ENCODE data around the gene FAHD1.

FAHD1 gene

DNA sequence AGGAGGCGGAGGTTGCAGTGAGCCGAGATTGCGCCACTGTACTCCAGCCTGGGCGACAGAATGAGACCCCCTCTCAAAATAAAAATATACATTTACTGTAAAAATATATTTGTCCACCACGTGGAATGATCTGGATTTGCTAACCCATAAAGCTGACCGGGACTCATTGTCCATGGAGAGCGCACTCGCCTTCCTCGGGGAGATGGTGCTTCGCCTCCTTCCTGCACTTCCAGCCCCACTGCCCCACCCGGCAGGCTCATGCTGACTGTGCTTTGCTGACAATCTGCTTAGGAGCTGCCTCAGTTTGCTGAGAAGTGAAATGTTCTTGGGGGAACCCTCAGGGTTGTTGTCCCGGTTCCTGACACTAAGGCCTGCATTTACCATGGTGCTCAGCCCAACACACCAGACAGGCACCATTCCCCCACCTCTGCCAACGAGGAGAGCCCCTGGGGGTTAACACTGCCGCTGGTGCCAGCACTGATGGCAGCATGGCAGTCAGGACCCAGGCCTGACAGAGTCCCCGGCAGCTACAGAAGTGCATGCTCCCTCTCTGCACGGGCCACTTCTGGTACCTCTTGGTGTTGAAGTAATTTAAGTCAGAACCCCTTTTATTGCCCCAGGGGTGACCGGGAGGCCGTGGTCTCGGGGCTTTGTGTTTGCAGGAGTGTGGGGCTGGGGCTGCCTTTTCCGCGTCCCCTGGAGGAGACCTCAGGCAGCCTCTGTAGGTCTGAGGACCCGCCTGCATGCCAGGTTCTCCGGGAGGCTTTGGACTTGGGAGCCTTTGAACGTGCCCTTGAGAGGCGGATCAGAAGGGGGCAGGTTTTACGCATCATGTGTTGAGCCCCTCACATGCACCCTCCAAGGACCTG is 41.8 kb upstream of the FAHD1 start:
- TF ChIP-seq GATA1 (IDR thresholded peaks at IDR 0.05; ENCODE audit: low read depth, low read length), result no peak
- DNase-seq, result no peak

GRCh38 chr16:1785846-1786170 is 41.2 kb upstream of the FAHD1 start:
- TF ChIP-seq POLR2A (IDR thresholded peaks at IDR 0.05; ENCODE audit: low read length) (no peak), GATA1 (IDR thresholded peaks at IDR 0.05; ENCODE audit: low read depth, low read length) (no peak)
- no peak for DNase-seq

DNA sequence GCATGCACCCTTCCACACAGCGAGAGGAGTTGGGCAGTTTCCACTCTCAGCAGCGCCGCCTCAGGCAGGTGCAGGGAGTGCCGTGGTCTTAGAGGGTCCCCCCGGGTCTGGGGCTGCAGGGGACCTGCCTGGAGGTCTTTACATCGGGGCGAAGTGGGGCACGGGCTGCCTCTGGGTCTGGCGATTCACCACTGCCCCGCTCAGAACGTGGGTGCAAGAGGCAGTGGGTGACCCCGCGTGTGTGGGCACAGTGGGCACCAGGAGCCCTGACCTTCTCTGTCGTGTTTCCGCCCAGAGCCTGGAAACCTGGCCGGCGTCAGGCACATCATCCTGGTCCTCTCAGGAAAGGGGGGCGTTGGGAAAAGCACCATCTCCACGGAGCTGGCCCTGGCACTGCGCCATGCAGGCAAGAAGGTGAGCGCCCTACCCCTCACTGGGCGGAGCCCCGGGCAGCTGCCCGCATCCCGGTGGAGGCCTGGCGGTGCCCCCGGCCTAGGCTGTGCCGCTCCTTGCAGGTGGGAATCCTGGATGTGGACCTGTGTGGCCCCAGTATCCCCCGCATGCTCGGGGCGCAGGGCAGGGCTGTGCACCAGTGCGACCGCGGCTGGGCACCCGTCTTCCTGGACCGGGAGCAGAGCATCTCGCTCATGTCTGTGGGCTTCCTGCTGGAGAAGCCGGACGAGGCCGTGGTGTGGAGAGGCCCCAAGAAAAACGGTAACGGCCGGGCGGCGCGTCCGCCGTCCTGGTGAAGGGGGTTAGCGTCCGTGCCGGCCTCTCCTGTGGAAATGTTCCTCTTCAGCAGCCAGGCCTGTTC is 40.6 kb upstream of the FAHD1 start:
- DNase-seq, result no peak

DNA sequence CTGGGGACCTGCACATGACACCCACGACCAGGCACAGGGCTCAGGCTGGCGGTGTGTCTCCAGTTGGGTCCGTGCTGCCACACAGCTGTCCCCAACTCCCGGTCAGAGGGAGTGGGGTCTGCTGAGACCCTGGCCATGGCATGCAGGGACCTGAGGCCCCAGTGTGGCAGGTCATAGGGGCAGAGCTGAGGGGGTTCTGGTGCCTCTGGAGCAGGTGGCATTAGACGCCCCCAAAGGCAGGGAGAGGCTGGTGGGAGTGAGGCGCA is 40.0 kb upstream of the FAHD1 start:
- TF ChIP-seq POLR2A (IDR thresholded peaks at IDR 0.05; ENCODE audit: low read length), result no peak
- TF ChIP-seq GATA1 (IDR thresholded peaks at IDR 0.05; ENCODE audit: low read depth, low read length), result no peak
- no peak for DNase-seq

More for the DNA sequence above, 40.6 kb upstream of the FAHD1 start:
- TF ChIP-seq GATA1 (IDR thresholded peaks at IDR 0.05; ENCODE audit: low read depth, low read length), result no peak
- TF ChIP-seq POLR2A (IDR thresholded peaks at IDR 0.05; ENCODE audit: low read length), result no peak

DNA sequence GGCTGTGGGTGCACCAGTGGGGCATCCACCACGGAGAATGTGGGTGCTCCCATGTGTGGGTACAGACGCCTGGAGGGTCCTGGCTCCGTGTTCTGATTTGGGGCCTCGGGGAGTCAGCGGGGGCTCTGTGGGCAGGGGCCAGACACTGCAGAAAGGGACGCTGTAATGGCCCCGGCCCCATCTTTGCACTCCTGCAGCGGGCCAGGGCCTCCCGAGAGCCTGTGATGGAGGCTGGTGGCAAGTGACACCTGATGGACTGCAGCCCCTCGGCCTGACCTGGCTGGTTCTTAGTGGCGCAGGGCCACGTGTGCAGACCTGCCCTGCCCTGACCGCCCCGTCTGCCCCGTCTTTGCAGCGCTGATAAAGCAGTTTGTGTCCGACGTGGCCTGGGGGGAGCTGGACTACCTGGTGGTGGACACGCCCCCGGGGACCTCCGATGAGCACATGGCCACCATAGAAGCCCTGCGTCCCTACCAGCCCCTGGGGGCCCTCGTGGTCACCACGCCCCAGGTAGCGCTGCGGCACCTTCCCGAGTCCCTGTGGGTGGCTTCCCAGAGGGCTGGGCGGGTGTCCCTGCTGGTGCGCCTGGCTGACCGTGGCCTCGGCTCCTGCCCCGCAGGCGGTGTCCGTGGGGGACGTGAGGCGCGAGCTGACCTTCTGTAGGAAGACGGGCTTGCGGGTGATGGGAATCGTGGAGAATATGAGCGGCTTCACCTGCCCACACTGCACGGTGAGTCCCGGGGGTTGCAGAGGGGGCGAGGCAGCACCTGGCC is 39.5 kb upstream of the FAHD1 start:
- DNase-seq, result no peak
- TF ChIP-seq GATA1 (IDR thresholded peaks at IDR 0.05; ENCODE audit: low read depth, low read length), result no peak
- TF ChIP-seq POLR2A (IDR thresholded peaks at IDR 0.05; ENCODE audit: low read length), result no peak

- no peak for TF ChIP-seq GATA1 (IDR thresholded peaks at IDR 0.05; ENCODE audit: low read depth, low read length)
- no peak for TF ChIP-seq POLR2A (IDR thresholded peaks at IDR 0.05; ENCODE audit: low read length)
- DNase-seq, result no peak
These were observed 38.8 kb upstream of the FAHD1 start for GRCh38 chr16:1788095-1788707.

DNA sequence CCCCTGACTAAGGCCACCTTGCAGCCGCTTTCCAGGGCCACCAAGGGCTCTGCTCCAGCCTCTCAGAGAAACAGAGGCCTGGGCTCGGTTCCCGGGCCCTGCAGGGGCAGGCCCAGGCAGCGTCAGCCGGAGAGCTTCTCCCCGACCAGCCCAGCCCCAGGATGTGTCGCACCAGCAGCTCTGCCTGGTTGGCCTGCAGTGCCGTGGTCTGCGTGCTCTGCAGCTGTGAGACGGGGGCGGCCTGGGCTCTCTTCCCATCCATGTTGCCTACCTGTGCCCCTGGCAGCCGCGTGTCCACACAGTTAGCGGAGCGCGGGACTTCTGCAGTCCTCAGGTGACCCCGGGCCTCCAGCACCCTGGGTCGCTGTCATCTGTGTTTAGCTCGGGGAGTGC is 38.3 kb upstream of the FAHD1 start:
- TF ChIP-seq GATA1 (IDR thresholded peaks at IDR 0.05; ENCODE audit: low read depth, low read length) (no peak), POLR2A (IDR thresholded peaks at IDR 0.05; ENCODE audit: low read length) (no peak)
- DNase-seq, result no peak

- no peak for DNase-seq
- no peak for TF ChIP-seq GATA1 (IDR thresholded peaks at IDR 0.05; ENCODE audit: low read depth, low read length)
- TF ChIP-seq POLR2A (IDR thresholded peaks at IDR 0.05; ENCODE audit: low read length), result no peak
These were observed 37.4 kb upstream of the FAHD1 start for GRCh38 chr16:1789643-1790045.

DNA sequence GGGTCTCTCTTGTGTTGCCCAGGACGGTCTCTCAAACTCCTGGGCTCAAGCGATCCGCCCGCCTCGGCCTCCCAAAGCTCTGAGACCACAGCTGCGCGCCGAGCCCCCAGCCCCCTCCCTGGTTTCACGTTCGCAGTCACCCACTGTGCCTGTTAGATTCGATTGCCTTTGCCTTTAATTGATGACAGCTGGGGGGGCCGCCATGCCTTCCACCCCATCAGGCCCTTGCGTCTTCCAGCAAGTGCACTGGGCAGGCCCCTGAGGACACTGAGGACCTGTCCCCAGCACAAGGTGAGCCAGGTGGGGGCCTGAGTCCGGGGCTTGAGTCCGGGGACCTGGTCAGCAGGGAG is 36.8 kb upstream of the FAHD1 start:
- no peak for TF ChIP-seq POLR2A (IDR thresholded peaks at IDR 0.05; ENCODE audit: low read length)
- TF ChIP-seq GATA1 (IDR thresholded peaks at IDR 0.05; ENCODE audit: low read depth, low read length), result no peak
- no peak for DNase-seq

DNA sequence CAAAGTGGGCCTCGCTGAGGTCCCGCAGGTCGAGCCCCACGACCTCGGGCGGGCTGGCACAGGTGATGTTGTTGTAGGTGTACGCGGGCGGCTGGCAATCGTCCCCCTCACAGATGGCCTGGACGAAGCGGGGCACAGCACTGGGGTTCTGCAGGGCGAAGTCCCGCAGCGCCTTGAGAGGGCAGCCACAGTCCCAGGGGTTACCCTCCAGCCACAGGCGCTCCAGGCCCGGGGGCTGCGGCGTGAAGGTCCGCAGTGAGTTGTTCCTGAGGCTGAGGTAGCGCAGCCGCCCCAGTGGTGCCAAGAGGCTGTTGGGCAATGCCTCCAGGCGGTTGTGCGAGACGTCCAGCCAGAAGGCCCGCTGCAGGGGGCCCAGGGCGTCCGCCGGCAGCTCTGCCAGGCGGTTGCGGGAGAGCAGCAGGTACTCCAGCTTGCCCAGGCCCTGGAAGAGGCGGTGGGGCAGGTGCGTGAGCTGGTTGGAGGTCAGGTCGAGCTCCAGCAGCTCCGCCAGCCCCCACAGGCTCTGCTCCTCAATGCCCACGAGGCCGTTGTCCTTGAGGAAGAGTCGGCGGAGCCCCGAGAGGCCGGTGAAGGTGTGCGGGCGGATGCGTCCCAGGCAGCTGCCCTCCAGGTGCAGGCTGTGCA is 36.3 kb upstream of the FAHD1 start:
- no peak for DNase-seq
- no peak for TF ChIP-seq GATA1 (IDR thresholded peaks at IDR 0.05; ENCODE audit: low read depth, low read length)
- TF ChIP-seq POLR2A (IDR thresholded peaks at IDR 0.05; ENCODE audit: low read length), result no peak

DNA sequence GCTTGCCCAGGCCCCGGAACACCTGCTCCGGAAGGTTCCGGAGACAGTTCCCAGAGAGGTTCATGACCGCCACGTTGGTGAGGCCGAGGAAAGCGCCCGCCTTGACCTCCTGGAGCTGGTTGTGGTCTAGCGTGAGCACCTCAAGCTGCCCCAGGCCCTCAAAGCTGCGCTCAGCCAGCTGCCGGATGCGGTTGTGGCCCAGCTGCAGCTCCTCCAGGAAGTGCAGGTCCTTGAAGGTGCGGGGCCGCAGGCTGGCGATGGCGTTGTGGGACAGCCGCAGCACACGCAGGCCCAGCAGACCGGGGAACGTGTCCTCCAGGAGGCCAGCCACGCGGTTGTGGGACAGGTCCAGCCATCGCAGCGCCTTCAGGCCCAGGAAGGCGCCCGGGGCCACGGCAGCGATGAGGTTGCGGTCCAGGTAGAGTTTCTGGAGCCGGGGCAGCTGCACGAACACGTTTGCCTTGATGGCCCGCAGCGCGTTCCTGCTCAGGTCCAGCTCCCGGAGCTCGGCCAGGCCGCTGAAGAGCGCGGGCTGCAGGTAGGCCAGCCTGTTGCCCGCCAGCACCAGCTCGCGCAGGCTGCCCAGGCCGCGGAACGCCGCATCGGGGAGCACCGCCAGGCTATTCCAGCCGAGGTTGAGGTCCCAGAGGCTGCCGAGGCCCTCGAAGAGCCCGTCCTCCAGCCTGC is 35.6 kb upstream of the FAHD1 start:
- TF ChIP-seq GATA1 (IDR thresholded peaks at IDR 0.05; ENCODE audit: low read depth, low read length), result no peak
- TF ChIP-seq POLR2A (IDR thresholded peaks at IDR 0.05; ENCODE audit: low read length), result no peak
- no peak for DNase-seq

DNA sequence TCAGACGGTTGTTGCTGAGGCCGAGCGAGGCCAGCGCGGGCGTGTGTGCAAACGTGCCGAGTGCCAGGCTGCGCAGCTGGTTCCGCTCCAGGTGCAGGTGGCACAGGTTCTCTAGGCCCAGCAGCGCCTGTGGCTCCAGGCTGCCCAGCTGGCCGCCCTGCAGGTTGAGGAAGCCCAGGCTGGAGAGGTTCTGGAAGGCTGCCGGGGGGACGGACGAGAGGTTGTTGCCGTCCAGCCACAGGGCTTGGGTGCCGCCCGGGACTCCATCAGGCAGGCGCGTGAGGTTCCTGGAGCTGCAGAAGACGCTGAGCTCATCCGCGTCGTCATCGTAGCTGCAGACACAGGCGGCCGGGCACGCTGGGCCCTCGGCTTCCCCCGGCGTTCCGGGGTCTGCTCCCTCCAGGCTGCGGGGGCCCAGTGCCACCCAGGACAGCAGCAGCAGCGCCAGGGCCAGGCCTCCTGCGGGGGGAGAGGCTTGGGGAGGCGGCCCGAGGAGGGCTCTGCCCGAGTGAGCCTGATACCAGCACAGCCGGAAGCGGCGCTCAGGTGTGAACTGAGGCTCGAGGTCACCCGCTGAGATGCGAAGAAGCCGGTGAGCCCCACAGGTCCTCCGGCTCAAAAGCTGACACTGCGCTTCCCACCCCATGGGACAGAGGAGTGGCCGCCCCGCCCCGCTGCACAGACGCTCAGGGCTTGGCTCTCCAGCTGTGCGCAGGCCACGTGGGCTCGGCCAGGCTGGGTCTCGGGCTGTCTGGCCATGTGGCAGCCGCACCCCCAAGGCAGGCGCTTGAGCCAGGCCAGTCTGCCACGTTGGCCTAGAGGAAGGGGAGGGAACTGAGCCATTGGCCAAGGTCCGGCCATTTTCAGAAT is 34.8 kb upstream of the FAHD1 start:
- no peak for DNase-seq
- TF ChIP-seq POLR2A (IDR thresholded peaks at IDR 0.05; ENCODE audit: low read length), result no peak
- TF ChIP-seq GATA1 (IDR thresholded peaks at IDR 0.05; ENCODE audit: low read depth, low read length), result no peak
